OCI-LY1 (cell line): ENCODE measurements around the gene SOAT1.

Source experiments
- CTCF ChIP-seq: fragments of 200-600 bp; sonication (generic), shearing (Covaris generic); IDR thresholded peaks from 2 replicates; pipeline ENCODE4 v1.5.1; 2017; ENCODE audit warnings: mild to moderate bottlenecking, antibody characterized with exemption, low read length, moderate library complexity, mixed read lengths
- EZH2 ChIP-seq: fragments of 200-600 bp; sonication (generic), shearing (Covaris generic); IDR thresholded peaks from 2 replicates; pipeline ENCODE4 v1.8.0; 2017; ENCODE audit warnings: borderline replicate concordance, mixed run types, mild to moderate bottlenecking, antibody characterized with exemption, low read length, moderate library complexity, mixed read lengths

- TF ChIP-seq CTCF: no peak
- TF ChIP-seq EZH2: no peak
Measured at GRCh38 chr1:179393721-179394120, 100.1 kb downstream of the SOAT1 start.
